Esophagus muscularis mucosa (tissue), 4 donors: ENCODE data around the gene OR51D1.

Experiments
- EP300 ChIP-seq: sonication (generic); formaldehyde crosslinking; IDR thresholded peaks from one replicate; pipeline ENCODE4 v1.6.1; 2017; ENCODE audit warnings: antibody characterized with exemption
- POLR2A ChIP-seq: fragments of 450-650 bp; IDR thresholded peaks from one replicate; pipeline ENCODE4 v1.6.1; 2017; ENCODE audit warnings: antibody characterized with exemption, moderate library complexity, mild to moderate bottlenecking, low read depth
- POLR2AphosphoS5 ChIP-seq, 2 donors: sonication (generic); formaldehyde crosslinking; IDR thresholded peaks; one replicate each; pipeline ENCODE4 v1.6.1; 2017; ENCODE audit warnings: antibody characterized with exemption in 2 of 2
- TF ChIP-seq, protein P1 (sequence below), 3 experiments: fragments of 200-600 bp in 2 of 3; fragments of 450-650 bp in 1 of 3; sonication (generic) in 2 of 3; IDR thresholded peaks; one replicate each; pipeline ENCODE4 v1.5.1; 2017 to 2019; ENCODE audit warnings: antibody characterized with exemption in 3 of 3, mild to moderate bottlenecking in 2 of 3, moderate library complexity in 1 of 3

DNA sequence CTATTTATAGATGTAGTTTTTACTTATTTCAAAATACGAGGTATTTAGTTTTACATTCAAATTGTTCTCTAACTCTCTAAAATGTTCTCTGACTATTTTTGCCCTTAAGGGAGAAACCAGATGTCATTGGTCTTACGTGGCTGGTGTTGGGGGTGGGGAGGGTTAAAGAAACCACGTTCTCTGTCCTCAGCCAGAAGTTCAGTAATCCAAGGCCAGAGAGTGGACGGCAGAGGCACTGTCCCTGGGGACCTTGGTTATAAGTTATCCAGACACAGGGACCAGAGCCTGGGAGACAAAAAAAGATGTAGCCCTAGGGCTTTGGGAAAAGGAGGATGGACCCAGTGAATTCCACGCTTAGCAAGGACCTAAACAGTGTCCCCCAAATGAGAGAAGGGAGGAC lies 5.8 kb downstream of the OR51D1 start:
- TF ChIP-seq, protein P1, sequence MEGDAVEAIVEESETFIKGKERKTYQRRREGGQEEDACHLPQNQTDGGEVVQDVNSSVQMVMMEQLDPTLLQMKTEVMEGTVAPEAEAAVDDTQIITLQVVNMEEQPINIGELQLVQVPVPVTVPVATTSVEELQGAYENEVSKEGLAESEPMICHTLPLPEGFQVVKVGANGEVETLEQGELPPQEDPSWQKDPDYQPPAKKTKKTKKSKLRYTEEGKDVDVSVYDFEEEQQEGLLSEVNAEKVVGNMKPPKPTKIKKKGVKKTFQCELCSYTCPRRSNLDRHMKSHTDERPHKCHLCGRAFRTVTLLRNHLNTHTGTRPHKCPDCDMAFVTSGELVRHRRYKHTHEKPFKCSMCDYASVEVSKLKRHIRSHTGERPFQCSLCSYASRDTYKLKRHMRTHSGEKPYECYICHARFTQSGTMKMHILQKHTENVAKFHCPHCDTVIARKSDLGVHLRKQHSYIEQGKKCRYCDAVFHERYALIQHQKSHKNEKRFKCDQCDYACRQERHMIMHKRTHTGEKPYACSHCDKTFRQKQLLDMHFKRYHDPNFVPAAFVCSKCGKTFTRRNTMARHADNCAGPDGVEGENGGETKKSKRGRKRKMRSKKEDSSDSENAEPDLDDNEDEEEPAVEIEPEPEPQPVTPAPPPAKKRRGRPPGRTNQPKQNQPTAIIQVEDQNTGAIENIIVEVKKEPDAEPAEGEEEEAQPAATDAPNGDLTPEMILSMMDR (IDR thresholded peaks at IDR 0.05) = no peak
- no peak for TF ChIP-seq POLR2A
- no peak for TF ChIP-seq EP300
- TF ChIP-seq POLR2AphosphoS5 (IDR thresholded peaks at IDR 0.05) = peak in 1 of 2 donors; percentile 13
